Stimulated activated CD4-positive, alpha-beta T cell treated with anti-CD3 and anti-CD28 coated beads, Interleukin-1b, Interleukin-23, amount 100 ng/mL, for 24 hours (primary cell): ENCODE data around the gene GPR143.
"Not testable (repeated sequence)": the region's sequence is repeated elsewhere in the genome, so short reads cannot be mapped to it uniquely, and the experiment has no call there.

Experiments
- DNase-seq, 4 experiments: peaks; one replicate each; pipeline ENCODE4 v3.0.0-alpha.2; 2020; ENCODE audit warnings: low read depth in 4 of 4, low spot score in 1 of 4

GPR143 gene

DNA sequence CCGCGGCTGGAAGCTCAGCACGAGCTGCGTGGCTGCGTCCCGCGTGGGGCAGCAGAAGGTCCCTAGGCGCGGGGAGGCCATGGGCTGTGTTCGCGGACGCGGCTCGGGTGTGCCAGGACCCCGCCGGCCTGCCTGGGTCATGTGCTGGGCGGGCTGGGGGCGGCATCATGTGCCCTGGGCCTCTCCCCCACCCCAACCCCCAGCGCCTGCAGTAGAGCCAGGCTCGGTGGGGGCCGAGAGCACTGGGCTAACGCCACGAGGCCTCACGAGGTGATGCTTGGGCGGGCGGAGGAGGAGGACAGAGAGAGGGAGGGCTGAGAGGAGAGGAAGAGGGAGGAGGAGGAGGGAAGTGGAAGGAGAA is at the start of gene GPR143:
Gene GPR143, minus strand, starts transcription at position 111 of the 361 bp plus-strand sequence. Its CDS starts 30 bp downstream, at position 81.
- no peak for DNase-seq

DNA sequence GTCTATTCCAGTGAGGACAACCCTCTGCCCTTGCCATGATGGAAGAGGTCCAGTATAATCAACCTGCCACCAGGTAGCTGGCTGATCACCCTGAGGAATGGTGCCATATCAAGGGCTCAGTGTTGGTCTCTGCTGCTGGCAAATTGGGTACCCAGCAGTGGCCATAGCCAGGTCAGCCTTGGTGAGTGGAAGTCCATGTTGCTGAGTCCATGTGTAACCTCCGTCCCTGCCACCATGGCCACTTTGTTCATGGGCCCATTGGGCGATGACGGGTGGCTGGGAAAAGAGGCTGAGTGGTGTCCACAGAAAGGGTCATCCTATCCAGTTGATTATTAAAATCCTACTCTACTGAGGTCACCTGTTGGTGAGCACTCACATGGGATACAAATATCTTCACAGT is 45.4 kb upstream of the GPR143 start:
- not testable (repeated sequence) for DNase-seq

DNA sequence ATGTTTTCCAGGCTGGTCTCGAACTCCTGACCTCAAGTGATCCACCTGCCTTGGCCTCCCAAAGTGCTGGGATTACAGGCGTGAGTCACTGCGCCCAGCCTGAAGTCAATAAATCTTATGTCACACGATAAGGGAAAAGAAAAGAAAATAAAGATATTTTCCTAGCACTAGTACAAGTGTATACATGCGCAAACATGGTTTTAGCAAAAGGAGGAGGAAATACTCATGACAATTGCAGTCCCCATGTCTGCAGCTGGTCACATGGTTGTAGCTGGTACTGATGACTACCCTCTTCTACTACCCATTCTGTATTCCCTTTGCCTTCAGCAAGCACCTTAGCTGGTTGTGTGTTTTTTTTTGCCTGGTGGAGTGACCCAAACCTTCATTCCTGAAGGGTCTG is 44.2 kb upstream of the GPR143 start:
- DNase-seq: not testable (repeated sequence)

DNA sequence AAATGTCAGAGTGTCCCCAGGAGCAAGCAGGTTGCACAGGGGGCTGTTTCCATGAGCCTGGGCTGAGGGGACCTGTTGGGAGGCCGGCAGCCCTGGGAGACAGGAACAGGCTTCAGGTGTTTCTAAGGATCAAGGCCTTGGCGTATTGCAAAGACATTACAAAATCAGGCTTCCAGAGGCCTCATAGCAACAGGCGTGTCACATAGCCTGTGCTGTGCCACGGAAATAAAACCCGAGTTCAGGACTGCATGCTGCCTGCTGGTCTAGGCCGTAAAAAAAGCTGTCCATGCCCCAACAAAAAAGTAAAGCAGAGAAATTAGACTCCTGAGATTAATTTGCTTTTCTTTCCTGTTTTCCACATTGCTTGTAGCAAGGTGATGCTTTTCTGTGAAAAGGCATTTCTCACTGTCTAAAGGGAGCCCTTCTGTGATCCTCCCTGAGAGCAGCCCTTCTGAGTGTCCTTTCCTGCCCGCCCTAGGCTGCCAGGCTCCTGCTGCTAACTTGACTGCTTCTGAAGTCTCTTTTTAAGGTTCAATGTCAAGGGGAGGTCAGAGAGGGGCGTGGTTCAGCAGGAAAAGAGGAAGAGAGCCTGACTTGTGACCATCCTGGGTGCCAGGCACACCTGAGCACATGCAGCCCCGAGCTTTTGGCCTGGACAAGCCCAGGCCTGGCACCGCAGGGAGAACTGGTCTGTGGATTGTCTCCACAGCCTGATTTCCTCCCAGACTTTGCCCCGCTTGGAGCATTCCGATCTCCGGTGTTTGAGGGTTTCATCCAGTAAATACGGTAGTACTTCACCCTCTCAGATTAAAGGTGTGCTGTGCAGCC is 41.9 kb upstream of the GPR143 start:
- DNase-seq: no peak

DNA sequence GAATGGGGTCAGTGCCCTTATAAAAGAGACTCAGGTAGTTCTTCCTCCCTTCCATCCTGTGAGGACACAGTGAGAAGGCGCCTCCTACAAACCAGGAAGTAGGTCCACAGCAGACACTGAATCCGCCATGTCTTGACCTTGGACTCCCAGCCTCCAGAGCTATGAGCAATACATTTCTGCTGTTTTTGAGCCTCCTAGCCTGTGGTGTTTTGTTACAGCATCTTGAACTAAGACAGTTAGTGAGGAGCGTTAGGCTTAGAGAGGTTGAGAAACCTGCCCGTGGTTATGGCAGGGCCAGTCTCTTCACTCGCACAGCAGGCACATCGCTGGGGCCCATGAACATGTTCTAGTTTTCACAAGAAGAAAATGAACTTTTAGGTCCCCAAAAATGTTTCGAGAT is 40.3 kb upstream of the GPR143 start:
- DNase-seq: no peak

GRCh38 chrX:9804444-9804843 is 38.8 kb upstream of the GPR143 start:
- no peak for DNase-seq

- DNase-seq: no peak
These were observed 37.1 kb upstream of the GPR143 start for GRCh38 chrX:9802737-9803136.

GRCh38 chrX:9797384-9798360 is 32.0 kb upstream of the GPR143 start:
- no peak for DNase-seq

- DNase-seq: no peak
These were observed 28.8 kb upstream of the GPR143 start for GRCh38 chrX:9794495-9794894.

GRCh38 chrX:9790866-9791265 is 25.2 kb upstream of the GPR143 start:
- no peak for DNase-seq

GRCh38 chrX:9789555-9789954 is 23.9 kb upstream of the GPR143 start:
- DNase-seq: no peak

DNA sequence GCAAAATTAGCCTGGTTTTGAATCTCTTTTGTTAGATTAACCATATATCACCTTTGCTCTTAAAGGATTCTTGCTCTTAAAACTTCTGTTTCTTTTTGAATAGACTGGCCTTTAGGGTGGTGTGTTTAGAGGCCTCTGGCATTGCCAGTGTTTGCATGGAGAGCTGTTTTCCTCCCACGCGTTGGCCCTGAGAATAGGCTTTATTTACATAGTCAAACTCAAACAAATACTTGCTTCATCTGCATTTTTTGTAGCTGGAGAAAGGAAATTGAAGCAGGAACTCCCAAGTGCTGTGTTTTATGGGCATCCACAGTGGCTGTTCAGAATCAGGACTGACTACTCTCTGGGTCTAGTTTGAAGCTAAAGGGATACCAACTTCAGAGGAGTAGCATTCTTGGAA is 23.3 kb upstream of the GPR143 start:
- DNase-seq: no peak

DNA sequence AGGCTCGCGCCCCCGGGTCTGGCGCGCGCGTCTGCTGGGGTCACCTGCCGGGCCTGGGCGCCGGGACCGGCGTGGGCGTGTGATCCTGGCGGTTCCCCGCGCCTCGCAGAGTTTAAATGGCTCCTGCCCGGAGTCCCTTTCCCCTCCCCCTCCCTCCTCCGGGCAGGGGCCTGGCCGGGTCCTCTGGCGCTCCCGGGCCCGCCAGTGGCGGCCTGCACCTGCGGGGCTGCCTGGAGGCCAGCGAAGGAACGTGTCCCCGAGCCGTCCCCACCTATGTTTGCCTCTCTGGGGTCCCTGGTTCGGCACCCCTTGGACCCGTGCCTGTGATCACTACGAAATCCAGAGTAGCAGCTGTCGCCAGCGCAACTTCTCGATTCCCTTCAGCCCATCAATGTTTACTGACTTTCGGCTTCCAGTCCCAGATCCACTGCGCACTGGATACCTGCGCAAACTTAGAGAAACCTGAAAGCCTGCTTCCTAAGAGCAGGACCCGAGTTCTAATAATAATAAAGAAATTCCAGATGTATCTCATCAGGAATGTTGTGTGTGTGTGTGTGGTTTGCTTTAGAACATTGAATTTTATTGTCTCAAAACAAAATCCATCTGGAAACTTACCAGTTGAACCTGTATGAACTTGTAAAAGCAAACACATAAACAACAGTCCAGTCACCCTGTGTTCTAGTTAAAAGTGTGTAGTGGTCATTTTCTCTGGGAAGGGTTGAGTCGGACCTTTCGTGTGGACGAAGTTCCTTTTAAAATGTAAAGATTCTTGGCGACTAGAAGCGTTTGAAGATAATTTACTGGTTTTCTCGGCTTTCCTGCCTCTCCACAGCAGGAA is 21.4 kb upstream of the GPR143 start:
- no peak for DNase-seq

DNA sequence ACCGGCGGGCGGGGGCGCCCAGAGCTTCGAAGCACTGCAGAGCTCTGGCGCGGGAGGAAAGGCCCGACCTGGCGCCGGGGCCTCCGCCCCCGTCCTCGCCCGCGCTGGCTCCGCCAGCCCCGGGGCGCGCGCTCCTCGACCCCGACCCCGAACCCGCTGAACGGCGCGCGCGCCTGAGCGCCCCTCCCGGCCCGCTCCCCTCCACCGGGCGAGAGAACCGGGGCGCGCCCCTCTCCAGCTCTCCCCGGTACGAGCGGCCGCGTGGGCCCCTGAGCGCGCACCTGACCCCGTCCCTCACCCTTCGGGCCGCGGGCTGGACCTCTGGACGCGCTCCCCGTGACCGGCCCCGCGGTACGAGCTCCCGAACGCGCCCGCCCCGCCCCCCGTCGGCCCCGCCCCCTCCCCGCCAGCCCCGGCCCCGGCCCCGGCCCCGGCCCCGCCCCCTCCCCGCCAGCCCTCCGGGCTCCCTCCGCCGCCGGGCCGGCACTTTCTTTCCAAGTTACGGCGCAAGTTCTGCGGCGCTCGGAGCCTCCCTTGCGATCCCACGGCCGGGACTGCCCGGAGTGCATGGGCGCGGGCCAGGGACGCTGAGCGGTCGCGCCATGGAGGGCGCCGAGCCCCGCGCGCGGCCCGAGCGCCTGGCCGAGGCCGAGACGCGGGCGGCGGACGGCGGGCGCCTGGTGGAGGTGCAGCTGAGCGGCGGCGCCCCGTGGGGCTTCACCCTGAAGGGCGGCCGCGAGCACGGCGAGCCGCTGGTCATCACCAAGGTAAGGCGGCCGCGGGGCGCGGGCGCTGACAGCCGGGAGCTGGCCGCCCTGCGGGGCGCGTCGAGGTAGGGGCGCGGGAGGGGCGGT is 20.5 kb upstream of the GPR143 start, which contains the start of gene SHROOM2:
Gene SHROOM2, plus strand, starts transcription at position 486 of the 854 bp plus-strand sequence. Its CDS starts 117 bp downstream, at position 603.
- no peak for DNase-seq

DNA sequence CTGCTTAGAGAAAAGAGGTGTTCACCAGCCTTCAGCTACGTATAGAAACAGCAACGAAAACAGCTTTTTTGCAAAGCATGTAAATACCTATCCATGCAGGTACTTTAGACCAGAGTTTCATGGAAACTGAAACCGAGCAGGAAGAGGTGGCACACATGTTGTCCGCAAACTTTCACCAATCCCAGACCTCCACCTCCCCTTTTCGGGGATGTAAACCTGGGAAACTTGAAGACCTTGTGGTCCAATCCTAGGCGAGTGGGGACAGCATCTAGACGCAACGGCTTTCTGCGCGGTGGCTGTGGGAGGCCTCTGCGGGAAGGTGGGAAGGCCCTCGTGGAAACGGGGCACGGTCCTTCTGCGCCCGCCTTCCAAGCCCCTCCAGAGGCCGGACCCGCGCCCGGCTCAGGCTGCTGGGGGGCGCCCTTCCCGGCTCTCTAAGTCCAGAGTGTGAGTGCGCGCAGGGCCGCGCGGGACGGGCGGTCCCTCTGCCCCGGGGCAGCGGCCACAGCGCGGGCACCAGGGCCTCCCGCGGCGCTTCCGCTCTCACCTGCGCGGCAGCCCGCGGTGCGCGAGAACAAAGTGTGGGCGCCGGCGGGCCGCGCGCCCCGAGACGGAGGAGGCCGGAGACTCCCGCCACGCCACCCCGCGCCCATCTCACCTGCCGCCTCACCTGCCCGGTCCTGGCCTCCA is 19.8 kb upstream of the GPR143 start:
- no peak for DNase-seq

GRCh38 chrX:9784332-9784731 is 18.7 kb upstream of the GPR143 start:
- no peak for DNase-seq

- DNase-seq: no peak
These were observed 16.3 kb upstream of the GPR143 start for GRCh38 chrX:9781941-9782340.

- DNase-seq: no peak
These were observed 10.3 kb upstream of the GPR143 start for GRCh38 chrX:9775930-9776329.

GRCh38 chrX:9772943-9773342 is 7.3 kb upstream of the GPR143 start:
- DNase-seq: no peak
